Muscle of arm (tissue), 12 donors: ENCODE results near the gene ATP7B. TPM values are rescaled to one million over a fixed set of nuclear protein-coding genes. Genes with fewer than 3 reads are reported as not detected.

Experiments used
- DNase-seq: peaks from one replicate; pipeline ENCODE4 v3.0.0-alpha.2; 2013
- polyA plus RNA-seq, 12 donors: library from polyadenylated mRNA; unstranded; fragments of 120-200 nt; gene quantifications; one replicate each; pipeline ENCODE4 v1.2.1, GENCODE V29; 2013; ENCODE audit not compliant: insufficient read length in 12 of 12

The ATP7B gene
- polyA plus RNA-seq, 12 donors = 4.4 to 19.8 (median 6.6) TPM; not detected in 1

DNA sequence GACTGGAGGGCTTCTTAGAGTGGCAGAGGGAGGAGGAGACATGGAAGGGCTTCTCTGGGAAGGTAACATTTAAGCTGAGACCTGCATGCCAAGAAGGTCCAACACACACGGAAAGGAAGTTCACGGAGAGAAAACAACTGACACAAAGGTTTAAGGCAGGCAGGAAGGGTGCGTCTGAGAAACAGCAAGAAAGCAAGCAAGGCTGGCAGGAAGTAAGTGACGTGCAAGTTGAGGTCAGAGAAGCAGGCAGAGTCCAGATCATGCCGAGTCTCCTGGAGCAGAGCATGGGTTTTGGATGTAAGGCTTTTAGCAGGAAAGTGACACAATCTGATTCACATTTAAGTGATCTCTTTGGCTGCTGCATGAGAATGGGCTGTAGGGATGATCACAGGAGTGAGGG, 60.5 kb downstream of the ATP7B start:
- no peak for DNase-seq

GRCh38 chr13:51946163-51946669, 65.0 kb downstream of the ATP7B start:
- DNase-seq = no peak

GRCh38 chr13:51945149-51945548, 66.1 kb downstream of the ATP7B start:
- DNase-seq = no peak

GRCh38 chr13:51944428-51944827, 66.8 kb downstream of the ATP7B start:
- no peak for DNase-seq

GRCh38 chr13:51943721-51944120, 67.5 kb downstream of the ATP7B start:
- no peak for DNase-seq

DNA sequence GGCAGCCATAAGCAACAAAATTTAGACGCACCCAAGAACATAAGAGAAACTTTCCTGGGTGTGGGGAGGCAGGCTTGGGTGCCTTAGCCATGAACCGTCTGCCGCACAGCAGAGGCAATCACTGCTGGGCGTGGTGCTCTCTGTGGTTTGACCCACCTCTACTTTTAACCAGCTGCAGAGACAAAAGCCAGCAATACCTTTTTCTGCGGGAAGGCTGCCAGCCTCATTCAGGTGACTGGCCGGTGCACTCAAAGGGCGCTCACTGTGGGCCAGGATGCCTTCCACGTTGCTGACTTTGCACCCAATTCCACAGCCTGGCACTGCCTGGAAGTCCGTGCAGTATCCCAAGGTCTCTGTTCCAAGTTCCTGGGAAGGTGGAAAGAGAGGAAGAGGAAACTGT, 69.1 kb downstream of the ATP7B start:
- DNase-seq = no peak

DNA sequence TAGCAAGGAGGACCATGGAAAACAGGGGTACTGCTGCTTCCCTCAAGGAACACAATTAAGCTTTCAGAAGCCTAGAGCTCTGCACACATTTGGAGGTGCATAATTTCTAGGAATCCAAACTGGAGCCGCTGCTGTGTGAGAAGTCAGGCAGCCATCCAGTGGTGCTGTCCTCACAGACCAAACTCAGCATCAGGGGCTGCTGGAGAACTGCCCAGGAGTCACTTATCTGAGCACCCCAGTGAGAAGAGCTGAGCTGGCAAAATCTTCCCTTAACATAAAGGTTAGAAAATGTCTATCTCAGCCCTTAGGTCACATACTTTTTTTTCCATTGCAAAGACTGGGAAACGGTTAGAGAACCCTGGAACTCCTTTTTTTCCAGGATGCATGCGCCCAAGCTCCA, 72.8 kb downstream of the ATP7B start:
- DNase-seq = no peak

DNA sequence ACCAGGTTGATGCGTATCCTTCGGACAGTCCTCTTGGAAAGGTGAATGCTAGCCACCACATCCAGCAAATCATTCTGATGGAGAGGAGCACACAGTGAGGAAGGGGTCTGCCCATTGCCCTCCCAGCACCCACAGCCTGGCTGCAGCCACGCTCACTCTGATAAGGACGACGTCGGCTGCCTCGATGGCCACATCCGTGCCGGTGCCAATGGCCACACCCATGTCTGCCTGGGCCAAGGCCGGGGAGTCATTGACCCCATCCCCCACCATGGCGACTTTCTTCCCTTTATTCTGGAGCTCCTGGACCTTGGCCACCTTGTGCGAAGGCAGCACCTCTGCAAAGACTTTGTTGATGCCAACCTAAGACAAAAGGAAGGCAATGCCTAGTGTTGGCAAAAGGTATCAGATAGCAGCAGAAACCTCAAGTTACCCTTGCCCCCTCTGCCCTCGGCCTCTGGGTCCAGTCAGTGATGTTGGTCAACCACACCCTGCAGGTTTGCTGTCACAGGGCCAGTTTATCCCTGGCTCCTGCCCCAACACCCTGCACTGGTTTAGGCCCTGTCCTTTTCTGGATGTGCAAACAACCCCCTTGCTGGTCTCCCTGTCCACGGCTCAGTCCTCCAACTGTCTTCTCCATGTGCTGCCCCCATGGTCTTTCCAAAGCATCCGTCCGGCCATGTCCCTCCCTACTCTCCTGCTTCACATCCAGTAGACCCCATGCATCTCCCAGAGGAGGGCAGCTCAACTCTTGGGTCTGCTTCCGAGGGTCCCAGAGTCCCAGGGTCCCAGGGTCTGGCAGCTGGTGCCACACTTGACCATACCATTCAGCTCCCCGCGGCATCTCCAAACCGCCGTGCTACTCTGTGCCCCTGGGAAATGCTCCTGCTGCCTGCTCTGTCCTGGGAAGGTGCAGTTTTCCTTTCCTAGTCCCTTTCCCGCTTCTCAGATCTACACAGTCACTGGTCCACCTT, 73.6 kb downstream of the ATP7B start:
- no peak for DNase-seq

GRCh38 chr13:51935326-51936171, 75.7 kb downstream of the ATP7B start:
- no peak for DNase-seq

- no peak for DNase-seq
Observed at GRCh38 chr13:51934461-51935087, 76.7 kb downstream of the ATP7B start.

- DNase-seq = no peak
Observed at GRCh38 chr13:51933466-51934058, 77.7 kb downstream of the ATP7B start.

DNA sequence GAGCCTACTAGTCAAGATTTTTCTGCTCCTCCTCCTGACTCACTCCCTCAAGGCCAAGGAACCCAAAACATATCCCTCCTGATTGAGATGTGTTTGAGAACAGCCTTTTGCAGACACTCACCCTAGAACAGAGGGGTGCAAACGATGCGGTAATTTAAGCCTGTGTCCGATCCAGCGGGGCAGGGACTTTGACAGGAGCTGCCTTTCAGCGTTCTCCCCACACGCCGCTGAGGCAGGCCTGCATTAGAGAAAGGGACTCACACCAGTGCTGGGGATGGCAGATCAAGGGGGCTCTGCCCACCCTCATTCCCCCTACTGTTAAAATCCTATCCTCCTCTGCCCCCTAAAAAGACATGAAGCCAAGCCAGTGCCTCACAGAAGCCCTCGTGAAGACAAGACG, 79.0 kb downstream of the ATP7B start:
- no peak for DNase-seq

GRCh38 chr13:51931606-51932005, 79.6 kb downstream of the ATP7B start:
- DNase-seq = no peak

GRCh38 chr13:51929699-51930098, 81.6 kb downstream of the ATP7B start:
- no peak for DNase-seq

- DNase-seq = no peak
Observed at GRCh38 chr13:51928231-51928630, 83.0 kb downstream of the ATP7B start.

DNA sequence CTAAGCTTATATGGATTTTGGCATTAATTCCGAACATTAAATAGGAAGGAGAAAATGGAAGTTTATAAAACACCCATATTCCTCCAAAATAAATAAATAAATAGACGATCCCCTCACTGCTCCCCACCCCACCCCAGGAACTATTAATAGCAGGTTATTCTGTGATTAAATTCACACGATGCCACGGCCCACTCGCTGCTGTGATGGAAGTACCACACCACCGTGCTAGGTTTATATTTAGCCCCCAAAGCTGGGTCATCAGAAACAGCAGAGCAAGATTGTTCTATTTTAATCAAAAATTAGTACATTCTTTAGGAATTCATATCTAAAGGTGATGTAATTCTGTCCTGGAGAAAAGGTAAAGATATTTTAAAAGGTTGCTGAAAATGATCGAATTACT, 84.1 kb downstream of the ATP7B start:
- DNase-seq = no peak

GRCh38 chr13:51926528-51926885, 84.7 kb downstream of the ATP7B start:
- no peak for DNase-seq

GRCh38 chr13:51925865-51926527, 85.3 kb downstream of the ATP7B start:
- no peak for DNase-seq

DNA sequence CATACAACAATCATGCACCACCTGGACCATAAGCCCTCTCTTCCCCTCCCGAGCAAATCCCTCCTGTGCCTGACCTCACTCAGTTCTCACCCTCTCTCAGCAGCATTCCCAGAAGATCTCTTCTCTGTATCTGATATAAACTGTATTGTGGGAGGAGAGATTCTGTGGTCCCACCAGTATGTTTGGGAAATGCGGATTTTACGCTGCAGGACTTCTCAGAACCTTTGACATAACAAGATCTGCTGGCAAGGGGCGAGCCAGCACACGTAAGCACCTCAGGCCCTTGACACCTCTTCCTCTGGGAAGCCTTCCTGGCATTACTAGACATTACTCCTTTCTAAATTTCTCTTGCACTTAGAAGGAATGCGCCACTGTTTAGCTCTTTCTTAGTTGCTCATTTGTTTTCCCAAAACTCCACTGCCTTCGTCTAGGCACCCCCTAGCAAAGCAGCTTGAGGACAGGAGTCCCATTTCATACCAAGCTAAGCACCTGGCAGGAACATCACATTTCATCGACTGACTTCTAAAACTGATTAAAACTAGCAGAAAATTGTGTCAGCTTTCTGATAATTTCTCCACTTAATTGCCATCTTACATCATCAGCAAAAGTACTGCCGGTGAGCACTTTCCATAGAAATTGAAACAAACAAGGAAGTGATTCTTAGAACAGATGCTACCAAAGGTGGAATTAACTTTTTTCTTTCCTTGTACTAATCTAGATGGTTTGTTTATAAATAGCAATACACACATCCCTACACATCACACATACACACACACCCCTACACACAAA, 86.3 kb downstream of the ATP7B start:
- no peak for DNase-seq

DNA sequence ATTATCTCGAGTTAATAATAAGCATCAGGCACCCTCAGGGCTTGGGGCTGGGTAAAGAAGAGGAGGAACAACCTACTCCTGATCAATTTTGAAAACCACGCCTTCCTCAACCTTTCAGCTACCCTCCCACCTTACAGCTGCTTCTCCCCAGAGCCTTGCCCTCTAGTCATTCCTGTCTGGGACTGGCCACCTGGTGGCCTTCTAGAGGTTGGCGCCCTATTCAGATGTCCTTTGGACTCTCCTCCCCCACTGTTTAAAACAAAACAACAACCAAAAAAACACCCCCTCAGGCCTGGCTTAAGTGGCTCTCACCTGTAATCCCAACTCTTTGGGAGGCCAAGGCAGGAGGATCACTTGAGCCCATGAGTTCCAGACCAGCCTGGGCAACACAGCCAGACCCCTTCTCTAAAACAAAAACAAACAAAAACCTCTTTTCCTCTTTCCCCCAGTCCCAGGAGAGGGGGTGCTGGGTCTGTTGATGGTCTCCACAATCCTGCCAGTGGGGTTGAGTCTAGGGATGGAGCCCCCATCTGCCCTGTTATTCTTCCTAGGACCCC, 87.2 kb downstream of the ATP7B start:
- DNase-seq = no peak
